Measurements from ENCODE around the gene SF3B2. TPM values are rescaled to one million over a fixed set of nuclear protein-coding genes. Genes with fewer than 3 reads are reported as not detected.
A peak's percentile ranks its signal among the peaks of the same experiment; 100 is the strongest.

The SF3B2 gene
- polyA plus RNA-seq, 1 of the 3 experiments (the other 2 are of a cell fraction), result 128 TPM

DNA sequence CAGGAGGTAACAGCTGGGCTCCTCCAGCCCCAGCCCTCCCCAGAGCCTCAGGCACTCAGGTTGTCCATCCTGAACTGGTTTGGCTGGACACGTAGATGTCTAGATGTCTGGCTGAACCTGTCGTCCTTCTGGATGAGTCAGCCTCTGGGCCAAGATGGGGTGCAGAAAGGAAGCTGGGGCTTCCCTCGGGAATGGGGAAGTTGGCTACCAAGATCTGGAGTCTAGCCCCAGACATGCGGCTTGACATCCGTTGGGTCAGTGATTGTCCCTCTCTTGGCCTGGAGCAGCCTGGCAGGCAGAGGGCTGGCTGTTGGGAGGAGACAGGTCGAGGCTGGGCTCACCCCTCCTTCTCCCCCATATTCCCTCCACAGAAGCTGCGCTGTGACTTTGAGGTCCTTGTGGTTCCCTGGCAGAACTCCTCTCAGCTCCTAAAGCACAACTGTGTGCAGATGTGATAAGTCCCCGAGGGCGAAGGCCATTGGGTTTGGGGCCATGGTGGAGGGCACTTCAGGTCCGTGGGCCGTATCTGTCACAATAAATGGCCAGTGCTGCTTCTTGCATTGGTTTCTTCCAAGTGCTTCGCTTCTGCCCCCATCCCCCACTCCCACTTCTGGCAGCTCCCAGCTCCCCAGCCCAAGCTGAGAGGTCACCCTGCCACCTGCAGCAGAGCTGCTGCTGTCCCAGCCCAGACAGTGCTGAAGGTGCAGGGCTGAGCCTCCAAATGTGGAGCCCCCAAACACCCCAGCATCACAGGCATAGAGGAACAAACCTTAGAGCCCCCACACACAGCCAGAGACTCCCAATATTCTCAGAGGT, 39.0 kb upstream of the SF3B2 start:
- Histone ChIP-seq H3K4me1 (ENCODE audit: control insufficient read depth in 1 of 2, insufficient read depth in 2 of 2, low read depth in 1 of 2, low read length in 1 of 2) (peaks cover 15 to 29% of the 10 kb centered on the region in 2 experiments; a peak in 3 of 4 replicates), H3K79me2 (ENCODE audit: insufficient read depth) (peaks cover 15% of the 10 kb centered on the region; the same call in 1 of the 2 replicates), H3K27ac (ENCODE audit: low read depth in 2 of 2, low read length in 1 of 2) (0 out of 4 replicates have a peak overlapping the region, but pooled peaks of 1 of the 2 experiments have one; percentile 92), H3K4me3 (ENCODE audit: low read depth in 2 of 2, low read length in 1 of 2) (no peak overlapping the region), H2AFZ (ENCODE audit: low read depth) (no peak overlapping the region), H3K9me3 (no peaks in the 10 kb centered on the region), H4K20me1 (ENCODE audit: insufficient read depth) (no peaks in the 10 kb centered on the region), H3F3A (replicated peaks; ENCODE audit: insufficient read depth) (peaks cover 36% of the 10 kb centered on the region), H3K9ac (no peak overlapping the region), H3K4me2 (no peak overlapping the region), H3K27me3 (ENCODE audit: insufficient read depth) (no peaks in the 10 kb centered on the region), H3K9me2 (no peaks in the 10 kb centered on the region), H3K36me3 (replicated peaks in 1 of 2; ENCODE audit: control insufficient read depth in 1 of 2, insufficient read depth in 2 of 2, low read length in 1 of 2) (no peaks in the 10 kb centered on the region)
- POLR2A ChIA-PET, result no interaction called here
- CTCF ChIA-PET, result interaction anchor here (1.6 to 4.3 kb wide), 4 partner anchors 10 to 55 kb away, joined by 6 to 36 read pairs (median 8); partner anchors contain the start of genes BANF1 and EIF1AD
- WGBS (ENCODE audit: low lambda C conversion rate), result 83% methylated on average over 9 of the region's 12 CpGs
- no peak for DNase-seq
- TF ChIP-seq, protein P1, sequence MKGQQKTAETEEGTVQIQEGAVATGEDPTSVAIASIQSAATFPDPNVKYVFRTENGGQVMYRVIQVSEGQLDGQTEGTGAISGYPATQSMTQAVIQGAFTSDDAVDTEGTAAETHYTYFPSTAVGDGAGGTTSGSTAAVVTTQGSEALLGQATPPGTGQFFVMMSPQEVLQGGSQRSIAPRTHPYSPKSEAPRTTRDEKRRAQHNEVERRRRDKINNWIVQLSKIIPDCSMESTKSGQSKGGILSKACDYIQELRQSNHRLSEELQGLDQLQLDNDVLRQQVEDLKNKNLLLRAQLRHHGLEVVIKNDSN (IDR thresholded peaks at IDR 0.05; ENCODE audit: borderline replicate concordance, low read depth), result no peak
- TF ChIP-seq, protein P2, sequence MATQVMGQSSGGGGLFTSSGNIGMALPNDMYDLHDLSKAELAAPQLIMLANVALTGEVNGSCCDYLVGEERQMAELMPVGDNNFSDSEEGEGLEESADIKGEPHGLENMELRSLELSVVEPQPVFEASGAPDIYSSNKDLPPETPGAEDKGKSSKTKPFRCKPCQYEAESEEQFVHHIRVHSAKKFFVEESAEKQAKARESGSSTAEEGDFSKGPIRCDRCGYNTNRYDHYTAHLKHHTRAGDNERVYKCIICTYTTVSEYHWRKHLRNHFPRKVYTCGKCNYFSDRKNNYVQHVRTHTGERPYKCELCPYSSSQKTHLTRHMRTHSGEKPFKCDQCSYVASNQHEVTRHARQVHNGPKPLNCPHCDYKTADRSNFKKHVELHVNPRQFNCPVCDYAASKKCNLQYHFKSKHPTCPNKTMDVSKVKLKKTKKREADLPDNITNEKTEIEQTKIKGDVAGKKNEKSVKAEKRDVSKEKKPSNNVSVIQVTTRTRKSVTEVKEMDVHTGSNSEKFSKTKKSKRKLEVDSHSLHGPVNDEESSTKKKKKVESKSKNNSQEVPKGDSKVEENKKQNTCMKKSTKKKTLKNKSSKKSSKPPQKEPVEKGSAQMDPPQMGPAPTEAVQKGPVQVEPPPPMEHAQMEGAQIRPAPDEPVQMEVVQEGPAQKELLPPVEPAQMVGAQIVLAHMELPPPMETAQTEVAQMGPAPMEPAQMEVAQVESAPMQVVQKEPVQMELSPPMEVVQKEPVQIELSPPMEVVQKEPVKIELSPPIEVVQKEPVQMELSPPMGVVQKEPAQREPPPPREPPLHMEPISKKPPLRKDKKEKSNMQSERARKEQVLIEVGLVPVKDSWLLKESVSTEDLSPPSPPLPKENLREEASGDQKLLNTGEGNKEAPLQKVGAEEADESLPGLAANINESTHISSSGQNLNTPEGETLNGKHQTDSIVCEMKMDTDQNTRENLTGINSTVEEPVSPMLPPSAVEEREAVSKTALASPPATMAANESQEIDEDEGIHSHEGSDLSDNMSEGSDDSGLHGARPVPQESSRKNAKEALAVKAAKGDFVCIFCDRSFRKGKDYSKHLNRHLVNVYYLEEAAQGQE (IDR thresholded peaks at IDR 0.05; ENCODE audit: low read depth, low read length), result peak; percentile 85
- no peak for TF ChIP-seq FOSL2 (IDR thresholded peaks at IDR 0.05; ENCODE audit: borderline replicate concordance, low read depth)

DNA sequence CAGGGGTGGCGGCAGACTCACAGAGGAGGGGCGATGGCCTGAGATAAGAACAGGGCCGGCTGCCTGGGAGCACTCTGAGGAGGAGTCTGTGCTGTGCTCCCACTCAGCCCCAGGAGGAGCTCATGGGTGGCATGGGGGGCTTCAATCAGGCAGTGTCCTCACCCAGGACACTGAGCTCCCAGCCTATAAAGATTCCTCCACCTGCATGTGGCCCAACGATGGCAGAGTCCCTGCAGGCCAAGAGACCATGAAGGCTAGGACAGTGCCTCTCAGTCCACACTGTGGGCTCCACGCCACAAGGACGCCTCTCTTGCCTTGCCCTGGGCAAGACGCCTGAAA, 38.4 kb upstream of the SF3B2 start:
- peaks cover 33% of the 10 kb centered on the region for H3F3A ChIP-seq (replicated peaks; ENCODE audit: insufficient read depth)
- TF ChIP-seq, protein P3, sequence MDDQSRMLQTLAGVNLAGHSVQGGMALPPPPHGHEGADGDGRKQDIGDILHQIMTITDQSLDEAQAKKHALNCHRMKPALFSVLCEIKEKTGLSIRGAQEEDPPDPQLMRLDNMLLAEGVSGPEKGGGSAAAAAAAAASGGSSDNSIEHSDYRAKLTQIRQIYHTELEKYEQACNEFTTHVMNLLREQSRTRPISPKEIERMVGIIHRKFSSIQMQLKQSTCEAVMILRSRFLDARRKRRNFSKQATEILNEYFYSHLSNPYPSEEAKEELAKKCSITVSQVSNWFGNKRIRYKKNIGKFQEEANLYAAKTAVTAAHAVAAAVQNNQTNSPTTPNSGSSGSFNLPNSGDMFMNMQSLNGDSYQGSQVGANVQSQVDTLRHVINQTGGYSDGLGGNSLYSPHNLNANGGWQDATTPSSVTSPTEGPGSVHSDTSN (IDR thresholded peaks at IDR 0.05), result no peak
- TF ChIP-seq, protein P4, sequence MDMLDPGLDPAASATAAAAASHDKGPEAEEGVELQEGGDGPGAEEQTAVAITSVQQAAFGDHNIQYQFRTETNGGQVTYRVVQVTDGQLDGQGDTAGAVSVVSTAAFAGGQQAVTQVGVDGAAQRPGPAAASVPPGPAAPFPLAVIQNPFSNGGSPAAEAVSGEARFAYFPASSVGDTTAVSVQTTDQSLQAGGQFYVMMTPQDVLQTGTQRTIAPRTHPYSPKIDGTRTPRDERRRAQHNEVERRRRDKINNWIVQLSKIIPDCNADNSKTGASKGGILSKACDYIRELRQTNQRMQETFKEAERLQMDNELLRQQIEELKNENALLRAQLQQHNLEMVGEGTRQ (IDR thresholded peaks at IDR 0.05; ENCODE audit: borderline replicate concordance, low read depth, low read length), result no peak
- no peak for TF ChIP-seq RCOR1 (IDR thresholded peaks at IDR 0.05; ENCODE audit: low read length)
- TF ChIP-seq, protein P1 (IDR thresholded peaks at IDR 0.05; ENCODE audit: borderline replicate concordance, low read depth), result no peak
- TF ChIP-seq JUND (IDR thresholded peaks at IDR 0.05), result no peak
- TF ChIP-seq, protein P5, sequence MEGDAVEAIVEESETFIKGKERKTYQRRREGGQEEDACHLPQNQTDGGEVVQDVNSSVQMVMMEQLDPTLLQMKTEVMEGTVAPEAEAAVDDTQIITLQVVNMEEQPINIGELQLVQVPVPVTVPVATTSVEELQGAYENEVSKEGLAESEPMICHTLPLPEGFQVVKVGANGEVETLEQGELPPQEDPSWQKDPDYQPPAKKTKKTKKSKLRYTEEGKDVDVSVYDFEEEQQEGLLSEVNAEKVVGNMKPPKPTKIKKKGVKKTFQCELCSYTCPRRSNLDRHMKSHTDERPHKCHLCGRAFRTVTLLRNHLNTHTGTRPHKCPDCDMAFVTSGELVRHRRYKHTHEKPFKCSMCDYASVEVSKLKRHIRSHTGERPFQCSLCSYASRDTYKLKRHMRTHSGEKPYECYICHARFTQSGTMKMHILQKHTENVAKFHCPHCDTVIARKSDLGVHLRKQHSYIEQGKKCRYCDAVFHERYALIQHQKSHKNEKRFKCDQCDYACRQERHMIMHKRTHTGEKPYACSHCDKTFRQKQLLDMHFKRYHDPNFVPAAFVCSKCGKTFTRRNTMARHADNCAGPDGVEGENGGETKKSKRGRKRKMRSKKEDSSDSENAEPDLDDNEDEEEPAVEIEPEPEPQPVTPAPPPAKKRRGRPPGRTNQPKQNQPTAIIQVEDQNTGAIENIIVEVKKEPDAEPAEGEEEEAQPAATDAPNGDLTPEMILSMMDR (IDR thresholded peaks at IDR 0.05), result no peak
- TF ChIP-seq, protein P6, sequence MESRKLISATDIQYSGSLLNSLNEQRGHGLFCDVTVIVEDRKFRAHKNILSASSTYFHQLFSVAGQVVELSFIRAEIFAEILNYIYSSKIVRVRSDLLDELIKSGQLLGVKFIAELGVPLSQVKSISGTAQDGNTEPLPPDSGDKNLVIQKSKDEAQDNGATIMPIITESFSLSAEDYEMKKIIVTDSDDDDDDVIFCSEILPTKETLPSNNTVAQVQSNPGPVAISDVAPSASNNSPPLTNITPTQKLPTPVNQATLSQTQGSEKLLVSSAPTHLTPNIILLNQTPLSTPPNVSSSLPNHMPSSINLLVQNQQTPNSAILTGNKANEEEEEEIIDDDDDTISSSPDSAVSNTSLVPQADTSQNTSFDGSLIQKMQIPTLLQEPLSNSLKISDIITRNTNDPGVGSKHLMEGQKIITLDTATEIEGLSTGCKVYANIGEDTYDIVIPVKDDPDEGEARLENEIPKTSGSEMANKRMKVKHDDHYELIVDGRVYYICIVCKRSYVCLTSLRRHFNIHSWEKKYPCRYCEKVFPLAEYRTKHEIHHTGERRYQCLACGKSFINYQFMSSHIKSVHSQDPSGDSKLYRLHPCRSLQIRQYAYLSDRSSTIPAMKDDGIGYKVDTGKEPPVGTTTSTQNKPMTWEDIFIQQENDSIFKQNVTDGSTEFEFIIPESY (IDR thresholded peaks at IDR 0.05; ENCODE audit: borderline replicate concordance, low read depth), result no peak
- no peak for TF ChIP-seq EZH2phosphoT487 (IDR thresholded peaks at IDR 0.05; ENCODE audit: borderline replicate concordance, low read depth)
- no peak overlapping the region for H3K4me2 ChIP-seq
- H3K9me3 ChIP-seq, result no peaks in the 10 kb centered on the region
- ChIA-PET POLR2A (no interaction called here), CTCF (interaction anchor here (1.6 to 4.3 kb wide), 4 partner anchors 9 to 54 kb away, joined by 6 to 36 read pairs (median 8); partner anchors contain the start of genes BANF1 and EIF1AD)
- H3K27ac ChIP-seq (ENCODE audit: low read depth in 2 of 2, low read length in 1 of 2), result peak overlapping the region in 1 of 2 experiments; percentile 92; a peak in 1 of 4 replicates
- H3K9ac ChIP-seq, result no peak overlapping the region
- no peak overlapping the region for H3K4me3 ChIP-seq (ENCODE audit: low read depth in 2 of 2, low read length in 1 of 2)
- 92% methylated on average over 4 of the region's 7 CpGs for WGBS (ENCODE audit: low lambda C conversion rate)
- DNase-seq, result no peak
- H3K79me2 ChIP-seq (ENCODE audit: insufficient read depth), result peaks cover 20% of the 10 kb centered on the region; the same call in 1 of the 2 replicates
- H3K27me3 ChIP-seq (ENCODE audit: insufficient read depth), result no peaks in the 10 kb centered on the region
- H2AFZ ChIP-seq (ENCODE audit: low read depth), result no peak overlapping the region
- no peaks in the 10 kb centered on the region for H4K20me1 ChIP-seq (ENCODE audit: insufficient read depth)
- H3K36me3 ChIP-seq (replicated peaks in 1 of 2; ENCODE audit: control insufficient read depth in 1 of 2, insufficient read depth in 2 of 2, low read length in 1 of 2), result no peaks in the 10 kb centered on the region
- H3K4me1 ChIP-seq (ENCODE audit: control insufficient read depth in 1 of 2, insufficient read depth in 2 of 2, low read depth in 1 of 2, low read length in 1 of 2), result peaks cover 15 to 29% of the 10 kb centered on the region in 2 experiments; a peak in 3 of 4 replicates
- H3K9me2 ChIP-seq, result no peaks in the 10 kb centered on the region

All from SK-N-SH (cell line).